ENCODE data around the gene KIF12. TPM values are rescaled to one million over a fixed set of nuclear protein-coding genes. Genes with fewer than 3 reads are reported as not detected.

KIF12 gene
- polyA plus RNA-seq, 2 donors = 0.20 to 0.39 TPM

- Histone ChIP-seq H3K27me3 (ENCODE audit: control insufficient read depth in 1 of 2, insufficient read depth in 2 of 2, low read length in 2 of 2) (no peaks in the 10 kb centered on the region), H3K4me1 (ENCODE audit: control insufficient read depth in 2 of 2, insufficient read depth in 2 of 2, low read length in 1 of 2) (peaks cover 3 to 23% of the 10 kb centered on the region in 2 donors), H3K9me3 (ENCODE audit: control insufficient read depth in 2 of 2, insufficient read depth in 1 of 2, low read depth in 1 of 2, low read length in 1 of 2) (no peaks in the 10 kb centered on the region), H3K4me3 (ENCODE audit: low read depth in 1 of 2, low read length in 2 of 2) (no peak overlapping the region), H3K27ac (ENCODE audit: low read depth in 2 of 2, low read length in 1 of 2) (no peak overlapping the region), H3K36me3 (ENCODE audit: control insufficient read depth in 2 of 2, insufficient read depth in 2 of 2, low read length in 1 of 2) (no peaks in the 10 kb centered on the region)
- 43 to 58% methylated on average over 14 of the region's 14 CpGs for WGBS, 2 donors
These were observed 26.6 kb downstream of the KIF12 start for GRCh38 chr9:114072184-114073140.

DNA sequence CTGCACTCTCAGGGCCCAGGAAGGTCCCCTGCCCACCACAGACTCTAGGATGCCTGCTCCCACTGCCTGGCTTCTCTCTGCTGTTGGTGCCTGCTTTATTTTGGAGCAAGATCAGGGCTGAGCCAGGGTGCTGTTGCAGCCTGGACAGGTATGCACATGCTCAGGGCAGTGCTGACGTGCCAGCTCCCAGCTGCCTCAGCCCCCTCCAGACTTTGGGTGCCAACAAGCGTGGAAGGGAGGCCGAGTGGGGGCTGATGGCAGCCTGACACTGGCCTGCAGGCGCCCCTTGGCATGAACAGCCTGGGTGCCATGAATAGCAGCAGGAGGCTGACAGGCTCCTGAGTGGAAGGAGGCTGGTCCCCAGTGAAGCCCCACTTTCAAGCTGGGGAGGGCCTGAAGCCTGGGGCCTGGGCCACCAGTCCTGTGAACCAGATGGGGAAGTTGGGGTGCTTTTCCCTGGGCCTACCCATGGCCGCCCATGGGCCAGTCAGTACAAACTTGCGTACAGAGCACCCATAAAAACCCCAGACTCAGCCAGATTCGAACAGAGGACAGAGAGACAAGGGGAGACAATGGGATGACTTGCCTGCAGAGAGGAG lies 27.8 kb downstream of the KIF12 start:
- H3K27me3 ChIP-seq (ENCODE audit: control insufficient read depth in 1 of 2, insufficient read depth in 2 of 2, low read length in 2 of 2) = no peaks in the 10 kb centered on the region
- H3K27ac ChIP-seq (ENCODE audit: low read depth in 2 of 2, low read length in 1 of 2) = no peak overlapping the region
- 57 to 67% methylated on average over 7 of the region's 7 CpGs for WGBS, 2 donors
- peaks cover 3 to 23% of the 10 kb centered on the region in 2 donors for H3K4me1 ChIP-seq (ENCODE audit: control insufficient read depth in 2 of 2, insufficient read depth in 2 of 2, low read length in 1 of 2)
- H3K9me3 ChIP-seq (ENCODE audit: control insufficient read depth in 2 of 2, insufficient read depth in 1 of 2, low read depth in 1 of 2, low read length in 1 of 2) = no peaks in the 10 kb centered on the region
- H3K36me3 ChIP-seq (ENCODE audit: control insufficient read depth in 2 of 2, insufficient read depth in 2 of 2, low read length in 1 of 2) = no peaks in the 10 kb centered on the region
- H3K4me3 ChIP-seq (ENCODE audit: low read depth in 1 of 2, low read length in 2 of 2) = no peak overlapping the region

DNA sequence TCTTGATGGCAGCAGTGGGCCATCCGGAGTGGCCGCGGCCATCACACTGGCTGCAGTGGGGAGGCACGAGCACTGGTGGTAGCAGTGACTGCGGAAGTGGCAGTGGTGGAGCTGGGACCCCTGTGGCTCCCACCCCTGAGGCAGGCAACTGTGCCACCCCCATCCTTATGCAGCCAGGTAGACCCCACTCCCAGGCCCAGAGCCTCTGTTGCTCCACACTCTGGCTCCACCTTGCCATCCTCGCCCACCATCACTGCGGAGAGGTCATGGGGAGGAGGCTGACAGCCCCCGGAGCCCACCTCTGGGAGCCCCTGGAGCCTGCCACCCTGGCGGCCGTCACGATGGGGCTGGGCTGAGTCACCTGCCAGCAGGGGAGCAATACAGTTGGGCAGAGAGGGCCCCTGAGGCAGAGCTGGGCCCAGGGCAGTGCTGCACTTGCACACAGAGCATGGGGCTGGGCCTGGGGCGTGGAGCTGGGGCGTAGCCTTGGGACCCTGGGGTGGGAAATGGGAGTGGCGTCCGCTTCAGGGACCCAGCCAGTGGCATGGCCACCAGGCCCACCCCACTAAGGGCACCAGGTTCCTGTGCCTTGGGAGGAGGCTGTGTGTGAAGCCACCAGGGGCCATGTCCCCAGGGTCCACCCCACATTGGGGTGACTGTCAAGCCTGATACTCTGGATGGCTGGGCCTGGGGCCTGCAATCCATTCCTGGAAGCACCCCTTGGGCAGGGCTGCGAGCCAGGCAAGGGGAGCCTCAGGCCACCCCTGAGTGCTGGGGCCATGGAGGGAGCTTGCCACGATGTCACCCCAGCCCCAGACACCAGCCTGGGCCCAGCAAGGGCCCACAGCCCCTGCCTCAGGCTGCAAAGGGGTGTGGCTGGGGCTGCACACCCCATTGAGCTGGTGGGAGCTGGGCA lies 28.6 kb downstream of the KIF12 start:
- peaks cover 3 to 23% of the 10 kb centered on the region in 2 donors for H3K4me1 ChIP-seq (ENCODE audit: control insufficient read depth in 2 of 2, insufficient read depth in 2 of 2, low read length in 1 of 2)
- H3K27me3 ChIP-seq (ENCODE audit: control insufficient read depth in 1 of 2, insufficient read depth in 2 of 2, low read length in 2 of 2) = no peaks in the 10 kb centered on the region
- 79 to 83% methylated on average over 17 of the region's 17 CpGs for WGBS, 2 donors
- no peaks in the 10 kb centered on the region for H3K36me3 ChIP-seq (ENCODE audit: control insufficient read depth in 2 of 2, insufficient read depth in 2 of 2, low read length in 1 of 2)
- H3K4me3 ChIP-seq (ENCODE audit: low read depth in 1 of 2, low read length in 2 of 2) = no peak overlapping the region
- H3K9me3 ChIP-seq (ENCODE audit: control insufficient read depth in 2 of 2, insufficient read depth in 1 of 2, low read depth in 1 of 2, low read length in 1 of 2) = no peaks in the 10 kb centered on the region
- H3K27ac ChIP-seq (ENCODE audit: low read depth in 2 of 2, low read length in 1 of 2) = no peak overlapping the region

GRCh38 chr9:114069476-114070187 lies 29.5 kb downstream of the KIF12 start:
- Histone ChIP-seq H3K4me1 (ENCODE audit: control insufficient read depth in 2 of 2, insufficient read depth in 2 of 2, low read length in 1 of 2) (peaks cover 3 to 23% of the 10 kb centered on the region in 2 donors), H3K27ac (ENCODE audit: low read depth in 2 of 2, low read length in 1 of 2) (no peak overlapping the region), H3K9me3 (ENCODE audit: control insufficient read depth in 2 of 2, insufficient read depth in 1 of 2, low read depth in 1 of 2, low read length in 1 of 2) (no peaks in the 10 kb centered on the region), H3K4me3 (ENCODE audit: low read depth in 1 of 2, low read length in 2 of 2) (no peak overlapping the region), H3K27me3 (ENCODE audit: control insufficient read depth in 1 of 2, insufficient read depth in 2 of 2, low read length in 2 of 2) (no peaks in the 10 kb centered on the region), H3K36me3 (ENCODE audit: control insufficient read depth in 2 of 2, insufficient read depth in 2 of 2, low read length in 1 of 2) (no peaks in the 10 kb centered on the region)
- WGBS, 2 donors = 91% methylated on average over 9 of the region's 9 CpGs

DNA sequence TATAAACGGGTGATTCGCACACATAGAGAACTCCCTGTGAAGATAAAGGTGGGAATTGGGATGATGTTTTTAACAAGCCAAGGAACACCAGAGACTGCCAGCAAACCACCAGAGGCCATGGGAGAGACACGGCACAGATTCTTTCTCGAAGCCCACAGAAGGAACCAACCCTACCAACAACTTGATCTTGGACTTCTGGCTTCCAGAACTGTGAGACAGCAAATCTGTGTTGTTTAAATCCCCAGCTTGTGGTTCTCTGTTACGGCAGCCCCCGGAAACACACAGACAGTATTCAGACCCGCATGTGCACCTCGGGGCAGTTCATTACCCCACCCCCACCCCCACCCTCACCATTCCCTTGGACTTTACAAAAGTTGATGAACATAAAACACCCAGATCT lies 33.8 kb downstream of the KIF12 start:
- H3K9me3 ChIP-seq (ENCODE audit: control insufficient read depth in 2 of 2, insufficient read depth in 1 of 2, low read depth in 1 of 2, low read length in 1 of 2) = no peaks in the 10 kb centered on the region
- WGBS, 2 donors = 88% methylated on average over 8 of the region's 8 CpGs
- peaks cover 0 to 4% of the 10 kb centered on the region in 2 donors for H3K4me1 ChIP-seq (ENCODE audit: control insufficient read depth in 2 of 2, insufficient read depth in 2 of 2, low read length in 1 of 2)
- no peaks in the 10 kb centered on the region for H3K27me3 ChIP-seq (ENCODE audit: control insufficient read depth in 1 of 2, insufficient read depth in 2 of 2, low read length in 2 of 2)
- H3K36me3 ChIP-seq (ENCODE audit: control insufficient read depth in 2 of 2, insufficient read depth in 2 of 2, low read length in 1 of 2) = no peaks in the 10 kb centered on the region
- H3K4me3 ChIP-seq (ENCODE audit: low read depth in 1 of 2, low read length in 2 of 2) = no peak overlapping the region
- H3K27ac ChIP-seq (ENCODE audit: low read depth in 2 of 2, low read length in 1 of 2) = no peak overlapping the region

DNA sequence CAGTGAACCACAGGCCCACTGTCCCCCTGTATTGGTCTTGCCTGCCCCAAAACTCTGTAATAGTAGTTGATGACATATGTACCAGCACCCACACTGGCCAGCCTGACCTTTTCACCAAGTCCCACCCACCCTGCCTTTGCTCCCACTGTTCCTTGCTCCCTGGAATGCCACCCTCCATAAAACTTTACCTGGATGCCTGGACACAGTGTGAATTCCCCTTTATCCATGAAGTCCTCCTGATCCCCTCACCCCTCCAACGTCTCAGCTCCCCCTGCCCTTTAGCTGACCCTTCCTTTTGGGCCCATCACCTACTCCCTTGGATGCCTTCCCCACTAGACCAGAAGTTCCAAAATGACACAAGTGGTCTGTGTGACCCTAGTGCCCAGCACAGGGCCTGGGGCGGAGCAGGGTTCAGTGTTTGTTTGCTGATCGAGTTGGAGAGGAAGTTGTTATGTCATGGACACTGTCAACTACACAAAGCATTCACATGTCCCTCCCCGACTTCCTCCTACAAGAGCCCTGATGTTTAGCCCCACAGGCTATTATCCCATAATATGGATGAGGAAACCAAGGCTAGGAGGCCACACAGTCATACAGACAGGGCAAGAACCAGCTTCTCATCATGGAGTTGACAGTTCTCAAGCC lies 37.1 kb downstream of the KIF12 start:
- Histone ChIP-seq H3K9me3 (ENCODE audit: control insufficient read depth in 2 of 2, insufficient read depth in 1 of 2, low read depth in 1 of 2, low read length in 1 of 2) (no peaks in the 10 kb centered on the region), H3K4me1 (ENCODE audit: control insufficient read depth in 2 of 2, insufficient read depth in 2 of 2, low read length in 1 of 2) (peaks cover 2 to 4% of the 10 kb centered on the region in 2 donors), H3K36me3 (ENCODE audit: control insufficient read depth in 2 of 2, insufficient read depth in 2 of 2, low read length in 1 of 2) (no peaks in the 10 kb centered on the region), H3K27me3 (ENCODE audit: control insufficient read depth in 1 of 2, insufficient read depth in 2 of 2, low read length in 2 of 2) (no peaks in the 10 kb centered on the region), H3K4me3 (ENCODE audit: low read depth in 1 of 2, low read length in 2 of 2) (no peak overlapping the region), H3K27ac (ENCODE audit: low read depth in 2 of 2, low read length in 1 of 2) (no peak overlapping the region)
- WGBS, 2 donors = 67 to 69% methylated on average over 4 of the region's 4 CpGs

- no peaks in the 10 kb centered on the region for H3K9me3 ChIP-seq (ENCODE audit: control insufficient read depth in 2 of 2, insufficient read depth in 1 of 2, low read depth in 1 of 2, low read length in 1 of 2)
- H3K36me3 ChIP-seq (ENCODE audit: control insufficient read depth in 2 of 2, insufficient read depth in 2 of 2, low read length in 1 of 2) = no peaks in the 10 kb centered on the region
- no peaks in the 10 kb centered on the region for H3K27me3 ChIP-seq (ENCODE audit: control insufficient read depth in 1 of 2, insufficient read depth in 2 of 2, low read length in 2 of 2)
- peaks cover 2 to 4% of the 10 kb centered on the region in 2 donors for H3K4me1 ChIP-seq (ENCODE audit: control insufficient read depth in 2 of 2, insufficient read depth in 2 of 2, low read length in 1 of 2)
- no peak overlapping the region for H3K4me3 ChIP-seq (ENCODE audit: low read depth in 1 of 2, low read length in 2 of 2)
- WGBS, 2 donors = 95 to 97% methylated on average over 12 of the region's 12 CpGs
- H3K27ac ChIP-seq (ENCODE audit: low read depth in 2 of 2, low read length in 1 of 2) = no peak overlapping the region
These were observed 37.8 kb downstream of the KIF12 start for GRCh38 chr9:114061292-114061691.

DNA sequence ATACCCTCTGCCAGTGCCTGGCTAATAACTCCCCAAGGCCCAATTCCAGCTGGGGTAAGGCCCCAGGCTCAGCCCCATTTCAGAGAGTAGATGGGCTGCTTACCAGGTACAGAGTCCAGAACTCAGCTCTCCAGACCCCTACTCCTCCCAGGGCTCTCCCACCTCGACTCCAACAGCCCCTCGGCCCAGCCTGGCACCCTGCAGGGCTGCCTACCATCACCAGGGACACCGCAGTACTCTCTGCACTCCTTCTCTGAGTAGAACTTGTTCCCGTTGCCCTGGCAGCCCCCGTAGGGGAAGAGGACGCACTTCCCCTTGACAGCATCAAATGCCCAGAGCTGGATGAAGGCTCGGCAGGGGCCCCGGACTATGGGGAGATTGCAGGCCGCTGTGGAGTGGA lies 38.4 kb downstream of the KIF12 start:
- no peak overlapping the region for H3K27ac ChIP-seq (ENCODE audit: low read depth in 2 of 2, low read length in 1 of 2)
- H3K4me1 ChIP-seq (ENCODE audit: control insufficient read depth in 2 of 2, insufficient read depth in 2 of 2, low read length in 1 of 2) = peaks cover 2 to 4% of the 10 kb centered on the region in 2 donors
- no peaks in the 10 kb centered on the region for H3K9me3 ChIP-seq (ENCODE audit: control insufficient read depth in 2 of 2, insufficient read depth in 1 of 2, low read depth in 1 of 2, low read length in 1 of 2)
- 77 to 82% methylated on average over 8 to 9 of the region's 9 CpGs for WGBS, 2 donors
- H3K36me3 ChIP-seq (ENCODE audit: control insufficient read depth in 2 of 2, insufficient read depth in 2 of 2, low read length in 1 of 2) = no peaks in the 10 kb centered on the region
- no peak overlapping the region for H3K4me3 ChIP-seq (ENCODE audit: low read depth in 1 of 2, low read length in 2 of 2)
- no peaks in the 10 kb centered on the region for H3K27me3 ChIP-seq (ENCODE audit: control insufficient read depth in 1 of 2, insufficient read depth in 2 of 2, low read length in 2 of 2)
